RWPE2 (cell line): ENCODE data around the gene TEDC1.

Experiments
- ATAC-seq: fragments of 200-7000 bp; cut with Tn5 transposase; 3 replicates; pipeline ENCODE4 v1.9.1; 2021; ENCODE audit warnings: low read depth
- DNase-seq: peaks from one replicate; pipeline ENCODE4 v3.0.0-alpha.2; 2020; ENCODE audit warnings: low spot score
- H3K27ac ChIP-seq: fragments of 450-650 bp; 2 replicates; pipeline ENCODE4 v1.5.1; 2017; ENCODE audit warnings: mild to moderate bottlenecking; ENCODE audit not compliant: poor library complexity, severe bottlenecking
- H3K27me3 ChIP-seq: fragments of 250-450 bp; sonication (Bioruptor Pico); 2 replicates; pipeline ENCODE4 v1.5.1; 2021; ENCODE audit warnings: mild to moderate bottlenecking, moderate library complexity; ENCODE audit not compliant: insufficient read depth, poor library complexity, severe bottlenecking
- H3K36me3 ChIP-seq: fragments of 250-450 bp; sonication (Bioruptor Pico); 2 replicates; pipeline ENCODE4 v1.5.1; 2020; ENCODE audit warnings: low read depth, mild to moderate bottlenecking, moderate library complexity
- H3K4me1 ChIP-seq: fragments of 250-450 bp; sonication (Bioruptor Pico); 2 replicates; pipeline ENCODE4 v1.5.1; 2021; ENCODE audit warnings: mild to moderate bottlenecking, moderate library complexity; ENCODE audit not compliant: insufficient read depth, poor library complexity, severe bottlenecking
- H3K4me3 ChIP-seq: fragments of 250-450 bp; sonication (Bioruptor Pico); 2 replicates; pipeline ENCODE4 v1.5.1; 2021; ENCODE audit warnings: mild to moderate bottlenecking, moderate library complexity; ENCODE audit not compliant: severe bottlenecking
- H3K9me3 ChIP-seq: fragments of 250-450 bp; sonication (Bioruptor Pico); 2 replicates; pipeline ENCODE4 v1.5.1; 2021; ENCODE audit warnings: mild to moderate bottlenecking, moderate library complexity; ENCODE audit not compliant: severe bottlenecking
- TF ChIP-seq, protein P1 (sequence below): fragments of 450-650 bp; IDR thresholded peaks from one replicate; pipeline ENCODE4 v1.5.1; 2017; ENCODE audit warnings: mild to moderate bottlenecking, moderate library complexity; ENCODE audit not compliant: poor library complexity, severe bottlenecking

Gene TEDC1

DNA sequence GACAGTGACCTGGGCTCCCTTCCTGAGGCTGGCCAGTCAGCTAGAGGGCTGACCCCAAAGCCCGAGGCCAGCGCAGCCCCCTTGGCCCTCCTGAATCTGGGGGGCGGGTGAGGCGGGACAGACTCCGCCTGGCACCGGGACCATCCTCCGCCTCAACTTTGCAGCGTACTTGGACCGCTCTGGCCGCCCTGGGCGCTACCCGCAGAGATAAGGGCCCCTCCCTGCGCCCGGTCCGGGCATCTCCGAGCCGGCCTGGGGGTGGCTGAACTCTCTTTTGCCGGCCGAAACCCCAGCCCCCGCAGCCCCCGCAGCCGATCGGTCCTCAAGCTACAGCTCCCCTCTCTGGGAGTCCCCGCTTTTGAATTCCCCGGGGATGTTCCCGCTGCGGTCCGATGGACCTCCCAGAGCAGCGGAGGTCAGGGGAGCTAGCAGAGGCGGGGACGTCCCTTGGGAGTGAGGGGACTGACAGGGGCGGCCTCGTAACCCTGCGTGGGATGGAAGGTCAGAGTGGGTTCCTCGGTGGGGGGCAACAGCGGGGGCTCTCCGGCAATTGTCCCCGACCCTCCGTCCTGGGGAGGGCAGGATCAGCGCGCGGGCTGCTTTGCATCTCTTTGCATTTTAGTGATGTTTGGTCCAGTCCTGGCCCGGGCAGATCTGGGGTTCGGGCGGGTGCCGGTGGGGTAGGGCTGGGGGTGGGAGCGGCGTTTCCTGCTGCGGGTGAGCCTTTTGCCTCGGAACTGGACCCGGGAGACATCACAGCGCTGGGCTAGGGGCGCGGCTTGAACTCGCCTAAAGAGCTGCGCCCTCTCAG is 4.7 kb upstream of the TEDC1 start, which contains the start of gene CRIP1:
Gene CRIP1 (plus strand): TSS at position 724 of the 811 bp plus-strand sequence. CDS start 374 bp downstream, outside the sequence.
- Histone ChIP-seq H3K27me3 (no peaks in the 10 kb centered on the region), H3K4me1 (peaks cover 24% of the 10 kb centered on the region)

GRCh38 chr14:105486974-105487448 is 4.0 kb upstream of the TEDC1 start:
- Histone ChIP-seq H3K27ac (no peak overlapping the region), H3K36me3 (peaks cover 3% of the 10 kb centered on the region), H3K9me3 (no peaks in the 10 kb centered on the region), H3K4me1 (peaks cover 22% of the 10 kb centered on the region), H3K27me3 (no peaks in the 10 kb centered on the region), H3K4me3 (peak overlapping the region; percentile 24)
- DNase-seq (no peak), ATAC-seq (no peak)
- TF ChIP-seq, protein P1, sequence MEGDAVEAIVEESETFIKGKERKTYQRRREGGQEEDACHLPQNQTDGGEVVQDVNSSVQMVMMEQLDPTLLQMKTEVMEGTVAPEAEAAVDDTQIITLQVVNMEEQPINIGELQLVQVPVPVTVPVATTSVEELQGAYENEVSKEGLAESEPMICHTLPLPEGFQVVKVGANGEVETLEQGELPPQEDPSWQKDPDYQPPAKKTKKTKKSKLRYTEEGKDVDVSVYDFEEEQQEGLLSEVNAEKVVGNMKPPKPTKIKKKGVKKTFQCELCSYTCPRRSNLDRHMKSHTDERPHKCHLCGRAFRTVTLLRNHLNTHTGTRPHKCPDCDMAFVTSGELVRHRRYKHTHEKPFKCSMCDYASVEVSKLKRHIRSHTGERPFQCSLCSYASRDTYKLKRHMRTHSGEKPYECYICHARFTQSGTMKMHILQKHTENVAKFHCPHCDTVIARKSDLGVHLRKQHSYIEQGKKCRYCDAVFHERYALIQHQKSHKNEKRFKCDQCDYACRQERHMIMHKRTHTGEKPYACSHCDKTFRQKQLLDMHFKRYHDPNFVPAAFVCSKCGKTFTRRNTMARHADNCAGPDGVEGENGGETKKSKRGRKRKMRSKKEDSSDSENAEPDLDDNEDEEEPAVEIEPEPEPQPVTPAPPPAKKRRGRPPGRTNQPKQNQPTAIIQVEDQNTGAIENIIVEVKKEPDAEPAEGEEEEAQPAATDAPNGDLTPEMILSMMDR, result no peak

More for the DNA sequence above, 4.7 kb upstream of the TEDC1 start, which contains the start of gene CRIP1:
- TF ChIP-seq, protein P1, result no peak
- H3K4me3 ChIP-seq, result peak within 1 kb of the TSS; percentile 24
- no peak within 1 kb of the TSS for H3K27ac ChIP-seq
- DNase-seq (no peak), ATAC-seq (no peak)
- H3K9me3 ChIP-seq, result no peaks in the 10 kb centered on the region
- no peaks in the 10 kb centered on the region for H3K36me3 ChIP-seq

- Histone ChIP-seq H3K27me3 (no peaks in the 10 kb centered on the region), H3K4me1 (peaks cover 17% of the 10 kb centered on the region), H3K9me3 (no peaks in the 10 kb centered on the region), H3K4me3 (peak overlapping the region; percentile 24), H3K36me3 (peaks cover 8% of the 10 kb centered on the region), H3K27ac (no peak overlapping the region)
- ATAC-seq (no peak), DNase-seq (no peak)
- TF ChIP-seq, protein P1, result no peak
These were observed 3.5 kb upstream of the TEDC1 start for GRCh38 chr14:105487449-105487985.

- Histone ChIP-seq H3K4me1 (peaks cover 12% of the 10 kb centered on the region), H3K4me3 (peak overlapping the region; percentile 24), H3K9me3 (no peaks in the 10 kb centered on the region), H3K36me3 (peaks cover 11% of the 10 kb centered on the region), H3K27ac (peak overlapping the region; percentile 86), H3K27me3 (no peaks in the 10 kb centered on the region)
- no peak for DNase-seq
- TF ChIP-seq, protein P1, result peak; percentile 15
- no peak for ATAC-seq
These were observed 2.9 kb upstream of the TEDC1 start for GRCh38 chr14:105487986-105488777.
